Measurements from ENCODE around the gene OMD.

- TF ChIP-seq EZH2 (IDR thresholded peaks at IDR 0.05; ENCODE audit: borderline replicate concordance, insufficient read depth, low read length, poor library complexity, severe bottlenecking) (no peak), EP300 (conservative IDR thresholded peaks at IDR 0.05; ENCODE audit: poor library complexity, severe bottlenecking) (no peak), MXI1 (conservative IDR thresholded peaks at IDR 0.05; ENCODE audit: poor library complexity, severe bottlenecking) (no peak), SMC3 (conservative IDR thresholded peaks at IDR 0.05; ENCODE audit: poor library complexity) (no peak)
- TF ChIP-seq, protein P1, sequence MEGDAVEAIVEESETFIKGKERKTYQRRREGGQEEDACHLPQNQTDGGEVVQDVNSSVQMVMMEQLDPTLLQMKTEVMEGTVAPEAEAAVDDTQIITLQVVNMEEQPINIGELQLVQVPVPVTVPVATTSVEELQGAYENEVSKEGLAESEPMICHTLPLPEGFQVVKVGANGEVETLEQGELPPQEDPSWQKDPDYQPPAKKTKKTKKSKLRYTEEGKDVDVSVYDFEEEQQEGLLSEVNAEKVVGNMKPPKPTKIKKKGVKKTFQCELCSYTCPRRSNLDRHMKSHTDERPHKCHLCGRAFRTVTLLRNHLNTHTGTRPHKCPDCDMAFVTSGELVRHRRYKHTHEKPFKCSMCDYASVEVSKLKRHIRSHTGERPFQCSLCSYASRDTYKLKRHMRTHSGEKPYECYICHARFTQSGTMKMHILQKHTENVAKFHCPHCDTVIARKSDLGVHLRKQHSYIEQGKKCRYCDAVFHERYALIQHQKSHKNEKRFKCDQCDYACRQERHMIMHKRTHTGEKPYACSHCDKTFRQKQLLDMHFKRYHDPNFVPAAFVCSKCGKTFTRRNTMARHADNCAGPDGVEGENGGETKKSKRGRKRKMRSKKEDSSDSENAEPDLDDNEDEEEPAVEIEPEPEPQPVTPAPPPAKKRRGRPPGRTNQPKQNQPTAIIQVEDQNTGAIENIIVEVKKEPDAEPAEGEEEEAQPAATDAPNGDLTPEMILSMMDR (IDR thresholded peaks at IDR 0.05; ENCODE audit: poor library complexity, severe bottlenecking) = no peak
Observed at GRCh38 chr9:92440751-92441046, 16.4 kb upstream of the OMD start.
